HCT116 (cell line): ENCODE results near the gene KRTAP22-1. TPM values are rescaled to one million over a fixed set of nuclear protein-coding genes. Genes with fewer than 3 reads are reported as not detected.

ENCODE experiments used
- ATAC-seq: fragments of 200-7000 bp; cut with Tn5 transposase; 2 replicates; pipeline ENCODE4 v1.9.1; 2020; ENCODE audit warnings: mild to moderate bottlenecking, moderate library complexity
- BruUV-seq: library from RNA; stranded (reverse); fragments of 400-500 nt; replicated peaks from 2 replicates; lab custom pipeline; 2021; lab: Mats Ljungman, UMichigan
- CTCF ChIA-PET: fragments of 300-600 bp; sonication (Branson Sonifier 250); formaldehyde crosslinking; loops from one replicate; lab custom pipeline; 2021; ENCODE audit warnings: antibody characterized with exemption; lab: Charles Lee
- POLR2A ChIA-PET: fragments of 300-600, 350-600 bp; sonication (Branson Sonifier 250); formaldehyde crosslinking; loops from one replicate; lab custom pipeline; 2021; ENCODE audit warnings: antibody characterized with exemption; lab: Charles Lee
- RAD21 ChIA-PET, 2 experiments: fragments of 300-600 bp; sonication (Branson Sonifier 250); formaldehyde crosslinking; loops; one replicate each; lab custom pipeline; 2023; ENCODE audit warnings: low total read pairs in 2 of 2; ENCODE audit not compliant: uncharacterized antibody in 2 of 2, unreplicated experiment in 2 of 2, low non-redundant PET in 1 of 2; lab: Charles Lee
- DNase-seq: peaks from one replicate; pipeline ENCODE4 v3.0.0-alpha.2; 2010; ENCODE audit warnings: low read depth, low spot score
- H2AFZ ChIP-seq: fragments of 200-600 bp; shearing (Covaris generic), sonication (generic); 2 replicates; pipeline ENCODE4 v1.6.1; 2017; ENCODE audit warnings: low read depth, mixed run types, mixed read lengths, antibody characterized with exemption, low read length; ENCODE audit not compliant: poor library complexity, severe bottlenecking
- H3K27ac ChIP-seq: 2 replicates; pipeline ENCODE4 v1.5.1; 2012; ENCODE audit warnings: low read depth, low read length
- H3K27me3 ChIP-seq: fragments of 200-600 bp; sonication (generic); 2 replicates; pipeline ENCODE4 v1.6.1; 2016; ENCODE audit warnings: mixed run types, low read length, mixed read lengths; ENCODE audit not compliant: insufficient read depth
- H3K36me3 ChIP-seq, 2 experiments: fragments of 200-500 bp in 1 of 2; fragments of 200-600 bp in 1 of 2; sonication (Bioruptor generic) in 1 of 2; sonication (generic) in 1 of 2; 2 replicates each; pipeline versions ENCODE4 v1.5.1 to v1.6.1; 2014 to 2016; ENCODE audit warnings: low read length in 2 of 2, inconsistent platforms in 1 of 2, mixed read lengths in 1 of 2, mixed run types in 1 of 2; ENCODE audit not compliant: insufficient read depth in 2 of 2, control insufficient read depth in 1 of 2
- H3K4me1 ChIP-seq, 2 experiments: fragments of 200-600 bp in 1 of 2; sonication (generic) in 1 of 2; 2 replicates each; pipeline versions ENCODE4 v1.5.1 to v1.6.1; 2012 to 2017; ENCODE audit warnings: low read length in 2 of 2, inconsistent platforms in 1 of 2, mild to moderate bottlenecking in 1 of 2, mixed read lengths in 1 of 2, mixed run types in 1 of 2, moderate library complexity in 1 of 2; ENCODE audit not compliant: insufficient read depth in 2 of 2, control insufficient read depth in 1 of 2
- H3K4me2 ChIP-seq: fragments of 200-600 bp; sonication (generic); 2 replicates; pipeline ENCODE4 v1.6.1; 2017; ENCODE audit warnings: mixed run types, low read length, mixed read lengths
- H3K4me3 ChIP-seq, 2 experiments: fragments of 200-600 bp in 1 of 2; sonication (generic) in 1 of 2; replicated peaks in 1 of 2; 2 replicates each; pipeline ENCODE4 v1.5.1; 2011 to 2016; ENCODE audit warnings: low read length in 2 of 2, control low read depth in 1 of 2, low read depth in 1 of 2, mild to moderate bottlenecking in 1 of 2, mixed read lengths in 1 of 2, mixed run types in 1 of 2
- H3K79me2 ChIP-seq: fragments of 200-600 bp; sonication (generic); 2 replicates; pipeline ENCODE4 v1.6.1; 2017; ENCODE audit warnings: mild to moderate bottlenecking, mixed run types, low read length, moderate library complexity, mixed read lengths; ENCODE audit not compliant: insufficient read depth
- H3K9ac ChIP-seq: fragments of 200-600 bp; sonication (generic); 2 replicates; pipeline ENCODE4 v1.6.1; 2016; ENCODE audit warnings: low read length, mixed read lengths
- H3K9me2 ChIP-seq: fragments of 200-600 bp; sonication (generic), shearing (Covaris generic); 2 replicates; pipeline ENCODE4 v1.6.1; 2017; ENCODE audit warnings: mixed run types, mild to moderate bottlenecking, moderate library complexity; ENCODE audit not compliant: insufficient read depth
- H3K9me3 ChIP-seq, 2 experiments: fragments of 200-500 bp in 1 of 2; fragments of 200-600 bp in 1 of 2; sonication (Bioruptor generic) in 1 of 2; sonication (generic) in 1 of 2; 2 replicates each; pipeline ENCODE4 v1.6.1; 2014 to 2017; ENCODE audit warnings: low read length in 2 of 2, mixed read lengths in 2 of 2, inconsistent platforms in 1 of 2, low read depth in 1 of 2, mild to moderate bottlenecking in 1 of 2, mixed run types in 1 of 2, moderate library complexity in 1 of 2; ENCODE audit not compliant: control insufficient read depth in 1 of 2, insufficient read depth in 1 of 2
- H4K20me1 ChIP-seq: fragments of 200-600 bp; sonication (generic), shearing (Covaris generic); 2 replicates; pipeline ENCODE4 v1.6.1; 2017; ENCODE audit warnings: mixed run types, mild to moderate bottlenecking, moderate library complexity; ENCODE audit not compliant: insufficient read depth
- CEBPB ChIP-seq: IDR thresholded peaks from 2 replicates; pipeline ENCODE4 v1.6.1; 2012; ENCODE audit warnings: low read depth
- EGR1 ChIP-seq: IDR thresholded peaks from 2 replicates; pipeline ENCODE4 v1.6.1; 2012; ENCODE audit warnings: low read depth
- EZH2phosphoT487 ChIP-seq: fragments of 200-600 bp; IDR thresholded peaks from 2 replicates; pipeline ENCODE4 v1.6.1; 2018; ENCODE audit warnings: antibody characterized with exemption, borderline replicate concordance
- FOSL1 ChIP-seq: IDR thresholded peaks from 2 replicates; pipeline ENCODE4 v1.6.1; 2012; ENCODE audit warnings: low read depth
- POLR2A ChIP-seq: IDR thresholded peaks from 2 replicates; pipeline ENCODE4 v1.7.0; 2011; ENCODE audit warnings: borderline replicate concordance; ENCODE audit not compliant: insufficient read depth, insufficient read length; ENCODE audit errors: extremely low read depth
- POLR2AphosphoS5 ChIP-seq: IDR thresholded peaks from 2 replicates; pipeline ENCODE4 v1.6.1; 2011; ENCODE audit warnings: mild to moderate bottlenecking, low read depth, low read length, moderate library complexity
- RAD21 ChIP-seq: IDR thresholded peaks from 2 replicates; pipeline ENCODE4 v1.6.1; 2012; ENCODE audit warnings: low read depth, mild to moderate bottlenecking
- TCF7L2 ChIP-seq: IDR thresholded peaks from 2 replicates; pipeline ENCODE4 v1.7.0; 2011; ENCODE audit warnings: borderline replicate concordance, inconsistent platforms; ENCODE audit not compliant: insufficient read depth, insufficient read length; ENCODE audit errors: extremely low read depth
- YY1 ChIP-seq: IDR thresholded peaks from 2 replicates; pipeline ENCODE4 v1.6.1; 2011; ENCODE audit warnings: low read length, low read depth, moderate library complexity, mild to moderate bottlenecking; ENCODE audit not compliant: insufficient replicate concordance; ENCODE audit errors: extremely low read depth
- ZFX ChIP-seq: fragments of 450-650 bp; IDR thresholded peaks from 2 replicates; pipeline ENCODE4 v1.6.1; 2017
- intact Hi-C: fragments of 100-400 bp; cut with micrococcal nuclease; formaldehyde crosslinking; loops from 2 replicates; pipeline ENCODE4 v1.10.0; 2022
- total RNA-seq: library from RNA; stranded (reverse); gene quantifications from one replicate; pipeline ENCODE4 v1.2.1, GENCODE V29; 2021; ENCODE audit not compliant: unreplicated experiment
- TF ChIP-seq, protein P1 (sequence below): IDR thresholded peaks from 2 replicates; pipeline ENCODE4 v1.6.1; 2012
- TF ChIP-seq, protein P2 (sequence below): IDR thresholded peaks from 2 replicates; pipeline ENCODE4 v1.6.1; 2012; ENCODE audit warnings: low read depth
- TF ChIP-seq, protein P3 (sequence below): IDR thresholded peaks from 2 replicates; pipeline ENCODE4 v1.6.1; 2012
- TF ChIP-seq, protein P4 (sequence below), 3 experiments: fragments of 200-600 bp in 1 of 3; sonication (generic) in 1 of 3; IDR thresholded peaks in 2 of 3; conservative IDR thresholded peaks in 1 of 3; 2 replicates each; pipeline ENCODE4 v1.5.1; 2012 to 2017; ENCODE audit warnings: low read depth in 2 of 3, low read length in 2 of 3, antibody characterized with exemption in 1 of 3, borderline replicate concordance in 1 of 3, control low read depth in 1 of 3, mild to moderate bottlenecking in 1 of 3, mixed read lengths in 1 of 3, mixed run types in 1 of 3, moderate library complexity in 1 of 3; ENCODE audit not compliant: insufficient read depth in 1 of 3

The KRTAP22-1 gene
- total RNA-seq, 1 experiment from 2014 or later: not detected

DNA sequence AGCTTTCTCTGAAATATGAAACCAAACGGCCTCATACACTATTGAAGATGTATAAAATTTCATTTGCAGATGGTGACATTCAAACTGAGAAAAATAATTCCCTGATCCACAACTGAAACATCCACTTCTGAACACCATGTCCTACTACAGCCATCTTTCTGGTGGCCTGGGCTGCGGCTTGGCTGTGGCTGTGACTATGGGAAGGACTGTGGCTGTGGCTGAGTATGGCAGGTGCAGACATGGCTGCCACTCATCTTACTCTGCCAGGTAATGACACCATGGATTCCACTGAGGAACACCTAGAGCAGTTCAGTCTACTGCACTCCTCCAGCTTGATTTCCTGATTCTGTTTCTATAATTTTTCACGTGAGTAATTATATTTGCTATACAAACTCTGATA is 19.6 kb downstream of the KRTAP22-1 start, which contains the start of gene KRTAP20-4:
Gene KRTAP20-4, plus strand, starts transcription at position 106 of the 400 bp plus-strand sequence.
- no TSS peak for BruUV-seq
- CTCF ChIA-PET: no interaction called here
- RAD21 ChIA-PET: no interaction called here
- intact Hi-C loops: no loop called here
- no peaks in the 10 kb centered on the region for H3K4me1 ChIP-seq
- no peak within 1 kb of the TSS for H3K9ac ChIP-seq
- no peaks in the 10 kb centered on the region for H3K9me2 ChIP-seq
- H3K27me3 ChIP-seq: no peaks in the 10 kb centered on the region
- H3K9me3 ChIP-seq: peaks cover 14 to 22% of the 10 kb centered on the region in 2 experiments; a peak in 2 of 4 replicates
- POLR2A ChIA-PET: no interaction called here
- H3K27ac ChIP-seq: no peak within 1 kb of the TSS
- no peaks in the 10 kb centered on the region for H4K20me1 ChIP-seq
- DNase-seq: no peak
- ATAC-seq: no peak
- H3K79me2 ChIP-seq: no peaks in the 10 kb centered on the region
- H3K4me3 ChIP-seq: no peak within 1 kb of the TSS
- H2AFZ ChIP-seq: no peak within 1 kb of the TSS
- TF ChIP-seq, protein P1, sequence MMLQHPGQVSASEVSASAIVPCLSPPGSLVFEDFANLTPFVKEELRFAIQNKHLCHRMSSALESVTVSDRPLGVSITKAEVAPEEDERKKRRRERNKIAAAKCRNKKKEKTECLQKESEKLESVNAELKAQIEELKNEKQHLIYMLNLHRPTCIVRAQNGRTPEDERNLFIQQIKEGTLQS: no peak
- TF ChIP-seq TCF7L2 (no peak), EGR1 (no peak), ZFX (no peak), YY1 (no peak), POLR2AphosphoS5 (no peak), EZH2phosphoT487 (no peak), CEBPB (no peak), POLR2A (no peak), RAD21 (no peak), FOSL1 (no peak)
- TF ChIP-seq, protein P2, sequence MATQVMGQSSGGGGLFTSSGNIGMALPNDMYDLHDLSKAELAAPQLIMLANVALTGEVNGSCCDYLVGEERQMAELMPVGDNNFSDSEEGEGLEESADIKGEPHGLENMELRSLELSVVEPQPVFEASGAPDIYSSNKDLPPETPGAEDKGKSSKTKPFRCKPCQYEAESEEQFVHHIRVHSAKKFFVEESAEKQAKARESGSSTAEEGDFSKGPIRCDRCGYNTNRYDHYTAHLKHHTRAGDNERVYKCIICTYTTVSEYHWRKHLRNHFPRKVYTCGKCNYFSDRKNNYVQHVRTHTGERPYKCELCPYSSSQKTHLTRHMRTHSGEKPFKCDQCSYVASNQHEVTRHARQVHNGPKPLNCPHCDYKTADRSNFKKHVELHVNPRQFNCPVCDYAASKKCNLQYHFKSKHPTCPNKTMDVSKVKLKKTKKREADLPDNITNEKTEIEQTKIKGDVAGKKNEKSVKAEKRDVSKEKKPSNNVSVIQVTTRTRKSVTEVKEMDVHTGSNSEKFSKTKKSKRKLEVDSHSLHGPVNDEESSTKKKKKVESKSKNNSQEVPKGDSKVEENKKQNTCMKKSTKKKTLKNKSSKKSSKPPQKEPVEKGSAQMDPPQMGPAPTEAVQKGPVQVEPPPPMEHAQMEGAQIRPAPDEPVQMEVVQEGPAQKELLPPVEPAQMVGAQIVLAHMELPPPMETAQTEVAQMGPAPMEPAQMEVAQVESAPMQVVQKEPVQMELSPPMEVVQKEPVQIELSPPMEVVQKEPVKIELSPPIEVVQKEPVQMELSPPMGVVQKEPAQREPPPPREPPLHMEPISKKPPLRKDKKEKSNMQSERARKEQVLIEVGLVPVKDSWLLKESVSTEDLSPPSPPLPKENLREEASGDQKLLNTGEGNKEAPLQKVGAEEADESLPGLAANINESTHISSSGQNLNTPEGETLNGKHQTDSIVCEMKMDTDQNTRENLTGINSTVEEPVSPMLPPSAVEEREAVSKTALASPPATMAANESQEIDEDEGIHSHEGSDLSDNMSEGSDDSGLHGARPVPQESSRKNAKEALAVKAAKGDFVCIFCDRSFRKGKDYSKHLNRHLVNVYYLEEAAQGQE: no peak
- TF ChIP-seq, protein P3, sequence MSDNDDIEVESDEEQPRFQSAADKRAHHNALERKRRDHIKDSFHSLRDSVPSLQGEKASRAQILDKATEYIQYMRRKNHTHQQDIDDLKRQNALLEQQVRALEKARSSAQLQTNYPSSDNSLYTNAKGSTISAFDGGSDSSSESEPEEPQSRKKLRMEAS: no peak
- TF ChIP-seq, protein P4, sequence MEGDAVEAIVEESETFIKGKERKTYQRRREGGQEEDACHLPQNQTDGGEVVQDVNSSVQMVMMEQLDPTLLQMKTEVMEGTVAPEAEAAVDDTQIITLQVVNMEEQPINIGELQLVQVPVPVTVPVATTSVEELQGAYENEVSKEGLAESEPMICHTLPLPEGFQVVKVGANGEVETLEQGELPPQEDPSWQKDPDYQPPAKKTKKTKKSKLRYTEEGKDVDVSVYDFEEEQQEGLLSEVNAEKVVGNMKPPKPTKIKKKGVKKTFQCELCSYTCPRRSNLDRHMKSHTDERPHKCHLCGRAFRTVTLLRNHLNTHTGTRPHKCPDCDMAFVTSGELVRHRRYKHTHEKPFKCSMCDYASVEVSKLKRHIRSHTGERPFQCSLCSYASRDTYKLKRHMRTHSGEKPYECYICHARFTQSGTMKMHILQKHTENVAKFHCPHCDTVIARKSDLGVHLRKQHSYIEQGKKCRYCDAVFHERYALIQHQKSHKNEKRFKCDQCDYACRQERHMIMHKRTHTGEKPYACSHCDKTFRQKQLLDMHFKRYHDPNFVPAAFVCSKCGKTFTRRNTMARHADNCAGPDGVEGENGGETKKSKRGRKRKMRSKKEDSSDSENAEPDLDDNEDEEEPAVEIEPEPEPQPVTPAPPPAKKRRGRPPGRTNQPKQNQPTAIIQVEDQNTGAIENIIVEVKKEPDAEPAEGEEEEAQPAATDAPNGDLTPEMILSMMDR (IDR thresholded peaks at IDR 0.05 in 2 of 3, conservative IDR thresholded peaks at IDR 0.05 in 1 of 3; ENCODE audit: borderline replicate concordance in 1 of 3, insufficient read depth in 1 of 3, low read depth in 2 of 3, low read length in 2 of 3): no peak
- H3K36me3 ChIP-seq: no peaks in the 10 kb centered on the region
- H3K4me2 ChIP-seq: no peak within 1 kb of the TSS
